OCI-LY3 (cell line): ENCODE data around the gene CNR1.

Experiments
- EZH2phosphoT487 ChIP-seq: fragments of 200-600 bp; shearing (Covaris generic); IDR thresholded peaks from 2 replicates; pipeline ENCODE4 v1.6.1; 2018; ENCODE audit warnings: antibody characterized with exemption, mixed run types, low read depth
- TF ChIP-seq, protein P1 (sequence below): fragments of 200-600, 300-600 bp; sonication (generic); IDR thresholded peaks from 2 replicates; pipeline ENCODE4 v1.5.1; 2014; ENCODE audit warnings: antibody characterized with exemption, low read length, low read depth

DNA sequence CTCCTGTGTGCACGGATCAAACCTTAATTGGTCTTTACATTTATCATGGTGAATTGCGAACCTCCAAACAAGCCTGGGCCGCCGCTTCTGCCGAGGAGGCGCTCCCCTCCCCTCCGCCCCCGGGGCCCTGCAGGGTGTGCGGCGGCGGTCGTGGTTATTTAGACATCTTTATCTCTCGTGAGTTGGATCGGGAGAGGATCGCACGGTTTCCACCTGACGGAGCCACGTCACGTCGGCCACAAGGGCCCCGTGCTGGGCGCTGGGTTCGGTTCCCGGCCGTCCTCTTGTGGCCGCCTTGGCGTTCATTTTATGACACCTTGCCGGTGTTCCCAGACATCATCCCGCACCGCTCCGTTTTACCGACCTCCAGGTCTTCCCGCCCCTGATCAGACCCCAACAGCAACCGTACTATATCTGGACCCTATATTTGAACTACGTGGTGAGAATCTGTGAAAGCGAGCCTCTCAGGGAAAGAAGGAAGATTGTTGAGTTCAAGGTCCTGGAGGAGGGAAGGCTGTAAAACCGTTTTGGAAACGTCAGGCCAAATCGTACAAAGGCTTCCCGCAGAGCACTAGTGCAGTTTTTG, 1.3 kb upstream of the CNR1 start:
- TF ChIP-seq, protein P1, sequence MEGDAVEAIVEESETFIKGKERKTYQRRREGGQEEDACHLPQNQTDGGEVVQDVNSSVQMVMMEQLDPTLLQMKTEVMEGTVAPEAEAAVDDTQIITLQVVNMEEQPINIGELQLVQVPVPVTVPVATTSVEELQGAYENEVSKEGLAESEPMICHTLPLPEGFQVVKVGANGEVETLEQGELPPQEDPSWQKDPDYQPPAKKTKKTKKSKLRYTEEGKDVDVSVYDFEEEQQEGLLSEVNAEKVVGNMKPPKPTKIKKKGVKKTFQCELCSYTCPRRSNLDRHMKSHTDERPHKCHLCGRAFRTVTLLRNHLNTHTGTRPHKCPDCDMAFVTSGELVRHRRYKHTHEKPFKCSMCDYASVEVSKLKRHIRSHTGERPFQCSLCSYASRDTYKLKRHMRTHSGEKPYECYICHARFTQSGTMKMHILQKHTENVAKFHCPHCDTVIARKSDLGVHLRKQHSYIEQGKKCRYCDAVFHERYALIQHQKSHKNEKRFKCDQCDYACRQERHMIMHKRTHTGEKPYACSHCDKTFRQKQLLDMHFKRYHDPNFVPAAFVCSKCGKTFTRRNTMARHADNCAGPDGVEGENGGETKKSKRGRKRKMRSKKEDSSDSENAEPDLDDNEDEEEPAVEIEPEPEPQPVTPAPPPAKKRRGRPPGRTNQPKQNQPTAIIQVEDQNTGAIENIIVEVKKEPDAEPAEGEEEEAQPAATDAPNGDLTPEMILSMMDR = no peak
- TF ChIP-seq EZH2phosphoT487 = no peak
